H1 (cell line): ENCODE results near the gene PKIB. TPM values are rescaled to one million over a fixed set of nuclear protein-coding genes. Genes with fewer than 3 reads are reported as not detected.

Experiments used
- CTCF ChIA-PET: fragments of 300-600 bp; sonication (Branson Sonifier 250); formaldehyde crosslinking; loops from one replicate; lab custom pipeline; 2021; ENCODE audit not compliant: partially characterized antibody; lab: Charles Lee
- POLR2A ChIA-PET: fragments of 300-600 bp; sonication (Branson Sonifier 250); formaldehyde crosslinking; loops from one replicate; lab custom pipeline; 2021; ENCODE audit warnings: inconsistent platforms; ENCODE audit not compliant: partially characterized antibody; lab: Charles Lee
- DNase-seq, 2 experiments: peaks; one replicate each; pipeline versions ENCODE4 v3.0.0 to v3.0.0-alpha.2; 2010 to 2022; ENCODE audit warnings: low spot score in 2 of 2, low read depth in 1 of 2, mixed read lengths in 1 of 2
- FAIRE-seq: peaks from 2 replicates; lab custom pipeline; 2011; peaks lifted over from hg19 to GRCh38; lab: Jason Lieb, UNC
- H2AFZ ChIP-seq: 2 replicates; pipeline ENCODE4 v1.8.1; 2012; ENCODE audit warnings: low read length, inconsistent platforms
- H2AK5ac ChIP-seq: 2 replicates; pipeline ENCODE4 v1.6.1; 2013; ENCODE audit warnings: low read depth, low read length
- H2BK120ac ChIP-seq: replicated peaks from 2 replicates; pipeline ENCODE3; 2013; ENCODE audit warnings: low read depth, low read length, inconsistent platforms
- H2BK12ac ChIP-seq: 2 replicates; pipeline ENCODE4 v1.6.1; 2013; ENCODE audit warnings: low read depth, low read length
- H2BK15ac ChIP-seq: 2 replicates; pipeline ENCODE4 v1.6.1; 2013; ENCODE audit warnings: low read length
- H2BK20ac ChIP-seq: 2 replicates; pipeline ENCODE4 v1.6.1; 2013; ENCODE audit warnings: low read length
- H2BK5ac ChIP-seq: 2 replicates; pipeline ENCODE4 v1.6.1; 2013; ENCODE audit warnings: low read depth, low read length
- H3K14ac ChIP-seq: 2 replicates; pipeline ENCODE4 v1.6.1; 2013; ENCODE audit warnings: inconsistent platforms; ENCODE audit not compliant: insufficient read length
- H3K18ac ChIP-seq: 2 replicates; pipeline ENCODE4 v1.6.1; 2013; ENCODE audit warnings: low read length; ENCODE audit errors: extremely low read depth
- H3K23ac ChIP-seq: 2 replicates; pipeline ENCODE4 v1.6.1; 2013; ENCODE audit warnings: inconsistent platforms; ENCODE audit not compliant: insufficient read length
- H3K23me2 ChIP-seq: 2 replicates; pipeline ENCODE4 v1.6.1; 2013; ENCODE audit warnings: low read depth, low read length
- H3K27ac ChIP-seq: 2 replicates; pipeline ENCODE4 v1.6.1; 2011; ENCODE audit warnings: low read depth, low read length, inconsistent platforms
- H3K27me3 ChIP-seq, 4 experiments: replicated peaks in 1 of 4; 1 replicate in 1 of 4; 2 replicates in 3 of 4; pipeline versions ENCODE4 v1.6.1 to v1.8.1; 2011 to 2013; ENCODE audit warnings: low read length in 3 of 4, mild to moderate bottlenecking in 3 of 4, inconsistent platforms in 2 of 4, mixed read lengths in 2 of 4, moderate library complexity in 1 of 4; ENCODE audit not compliant: control insufficient read depth in 3 of 4, insufficient read depth in 3 of 4; ENCODE audit errors: extremely low read depth in 1 of 4
- H3K36me3 ChIP-seq, 4 experiments: 2 replicates each; pipeline versions ENCODE4 v1.6.1 to v1.8.1; 2011 to 2013; ENCODE audit warnings: mild to moderate bottlenecking in 4 of 4, low read length in 3 of 4, moderate library complexity in 2 of 4, control low read depth in 1 of 4, inconsistent platforms in 1 of 4; ENCODE audit not compliant: insufficient read depth in 4 of 4, control insufficient read depth in 2 of 4
- H3K4ac ChIP-seq: replicated peaks from 2 replicates; pipeline ENCODE3; 2013; ENCODE audit warnings: low read length, low read depth, mixed read lengths, inconsistent platforms; ENCODE audit not compliant: insufficient read length
- H3K4me1 ChIP-seq, 4 experiments: replicated peaks in 1 of 4; 1 replicate in 1 of 4; 2 replicates in 3 of 4; pipeline versions ENCODE4 v1.6.1 to v1.8.1; 2011 to 2013; ENCODE audit warnings: low read length in 3 of 4, inconsistent platforms in 2 of 4, mixed read lengths in 1 of 4; ENCODE audit not compliant: insufficient read depth in 4 of 4, control insufficient read depth in 3 of 4
- H3K4me2 ChIP-seq, 2 experiments: 2 replicates each; pipeline versions ENCODE4 v1.6.1 to v1.8.1; 2011 to 2013; ENCODE audit warnings: low read depth in 2 of 2, low read length in 2 of 2, control low read depth in 1 of 2, inconsistent platforms in 1 of 2, mild to moderate bottlenecking in 1 of 2; ENCODE audit not compliant: insufficient read depth in 1 of 2
- H3K4me3 ChIP-seq, 4 experiments: fragments of 200-600, 300-600 bp in 1 of 4; sonication (generic), shearing (Covaris generic), sonication (Bioruptor Twin) in 1 of 4; 2 replicates each; pipeline versions ENCODE4 v1.5.1 to v1.8.1; 2011 to 2016; ENCODE audit warnings: low read length in 4 of 4, low read depth in 3 of 4, control low read depth in 2 of 4, inconsistent platforms in 2 of 4, mild to moderate bottlenecking in 2 of 4, mixed read lengths in 1 of 4, moderate library complexity in 1 of 4; ENCODE audit not compliant: insufficient read depth in 2 of 4; ENCODE audit errors: extremely low read depth in 1 of 4
- H3K56ac ChIP-seq: replicated peaks from 2 replicates; pipeline ENCODE3; 2013; ENCODE audit warnings: low read depth, mild to moderate bottlenecking, mixed read lengths, low read length, inconsistent platforms; ENCODE audit not compliant: insufficient read length
- H3K79me1 ChIP-seq: 2 replicates; pipeline ENCODE4 v1.6.1; 2013; ENCODE audit warnings: low read depth, low read length, control low read depth
- H3K79me2 ChIP-seq, 2 experiments: 2 replicates each; pipeline versions ENCODE4 v1.6.1 to v1.8.1; 2012 to 2013; ENCODE audit warnings: low read length in 2 of 2, mild to moderate bottlenecking in 2 of 2, inconsistent platforms in 1 of 2; ENCODE audit not compliant: insufficient read depth in 2 of 2, control insufficient read depth in 1 of 2
- H3K9ac ChIP-seq, 4 experiments: replicated peaks in 1 of 4; 1 replicate in 1 of 4; 2 replicates in 3 of 4; pipeline versions ENCODE4 v1.6.1 to v1.8.1; 2011 to 2013; ENCODE audit warnings: low read depth in 3 of 4, low read length in 3 of 4, control low read depth in 2 of 4, mild to moderate bottlenecking in 2 of 4, moderate library complexity in 2 of 4, inconsistent platforms in 1 of 4; ENCODE audit errors: extremely low read depth in 1 of 4
- H3K9me3 ChIP-seq, 2 experiments: 2 replicates each; pipeline versions ENCODE4 v1.6.1 to v1.8.1; 2012 to 2013; ENCODE audit warnings: mild to moderate bottlenecking in 2 of 2, moderate library complexity in 2 of 2, control low read depth in 1 of 2, inconsistent platforms in 1 of 2, low read depth in 1 of 2, low read length in 1 of 2, mixed read lengths in 1 of 2; ENCODE audit not compliant: insufficient read depth in 2 of 2
- H4K20me1 ChIP-seq, 2 experiments: replicated peaks in 1 of 2; 2 replicates each; pipeline versions ENCODE3 to v1.8.1; 2011 to 2013; ENCODE audit warnings: inconsistent platforms in 2 of 2, low read length in 2 of 2, mild to moderate bottlenecking in 1 of 2; ENCODE audit not compliant: insufficient read depth in 2 of 2, control insufficient read depth in 1 of 2
- H4K5ac ChIP-seq: 2 replicates; pipeline ENCODE4 v1.6.1; 2013; ENCODE audit warnings: low read length, low read depth, mixed read lengths, inconsistent platforms; ENCODE audit not compliant: insufficient read length
- H4K8ac ChIP-seq: 2 replicates; pipeline ENCODE4 v1.8.0; 2013; ENCODE audit warnings: mild to moderate bottlenecking, moderate library complexity, low read length, inconsistent platforms; ENCODE audit not compliant: insufficient read depth; ENCODE audit errors: extremely low read depth
- H4K91ac ChIP-seq: replicated peaks from 2 replicates; pipeline ENCODE3; 2013; ENCODE audit warnings: low read length, mixed read lengths, inconsistent platforms; ENCODE audit not compliant: insufficient read length
- ASH2L ChIP-seq: fragments of 200-600, 300-600 bp; sonication (generic); IDR thresholded peaks from one replicate; pipeline ENCODE4 v1.7.1; 2017; ENCODE audit warnings: low read length
- BRCA1 ChIP-seq: IDR thresholded peaks from 2 replicates; pipeline ENCODE4 v1.6.1; 2012; ENCODE audit warnings: low read depth, low read length, improper control_type of control experiment
- HDAC2 ChIP-seq, 2 experiments: fragments of 300-600 bp in 1 of 2; sonication (generic) in 1 of 2; IDR thresholded peaks; 2 replicates each; pipeline ENCODE4 v1.6.1; 2011 to 2012; ENCODE audit warnings: low read depth in 2 of 2, low read length in 2 of 2, mild to moderate bottlenecking in 2 of 2, moderate library complexity in 2 of 2, borderline replicate concordance in 1 of 2, inconsistent platforms in 1 of 2
- NANOG ChIP-seq: IDR thresholded peaks from 2 replicates; pipeline ENCODE4 v1.6.1; 2011; ENCODE audit warnings: low read length, low read depth, mild to moderate bottlenecking, inconsistent platforms; ENCODE audit not compliant: insufficient read depth, poor library complexity, severe bottlenecking
- PHF8 ChIP-seq: fragments of 200-600 bp; sonication (generic); conservative IDR thresholded peaks from 2 replicates; pipeline ENCODE4 v1.7.1; 2012; ENCODE audit warnings: low read depth, mild to moderate bottlenecking, inconsistent platforms, low read length, moderate library complexity
- RAD21 ChIP-seq, 2 experiments: IDR thresholded peaks in 1 of 2; conservative IDR thresholded peaks in 1 of 2; 2 replicates each; pipeline ENCODE4 v1.6.1; 2011; ENCODE audit warnings: low read depth in 2 of 2, low read length in 2 of 2, improper control_type of control experiment in 1 of 2, inconsistent platforms in 1 of 2, mild to moderate bottlenecking in 1 of 2, moderate library complexity in 1 of 2
- RFX5 ChIP-seq: IDR thresholded peaks from 2 replicates; pipeline ENCODE4 v1.6.1; 2011; ENCODE audit warnings: low read depth, low read length, improper control_type of control experiment, borderline replicate concordance
- WGBS, 2 experiments: shearing (Covaris generic) in 1 of 2; methylation state at CpG; one replicate each; pipeline versions ENCODE4 v1.1.6 to v1.1.7; 2013 to 2015; ENCODE audit warnings: low lambda C conversion rate in 2 of 2, mixed read lengths in 2 of 2, inconsistent platforms in 1 of 2, low coverage in 1 of 2, missing lambda C conversion rate in 1 of 2; ENCODE audit not compliant: insufficient replicate concordance in 2 of 2, insufficient coverage in 1 of 2, insufficient read length in 1 of 2; ENCODE audit errors: extremely low coverage in 1 of 2, missing lambda C conversion rate in 1 of 2; 5-methylcytosine and 5-hydroxymethylcytosine counted together
- polyA plus RNA-seq, 7 experiments: library from polyadenylated mRNA; depleted of rRNA in 3 of 7; stranded (reverse) in 5 of 7; unstranded in 2 of 7; fragments of >200 nt in 5 of 7; fragments of 200-250 nt in 2 of 7; gene quantifications; 1 replicate in 5 of 7; 2 replicates in 1 of 7; 4 replicates in 1 of 7; pipeline versions ENCODE4 v1.2.1 to v1.2.3, GENCODE V29; 2011 to 2013; ENCODE audit warnings: missing spikeins in 2 of 7, mixed read lengths in 2 of 7
- total RNA-seq: library from RNA; stranded (reverse); fragmentation: NEBNext Ultra II Directional; extraction: Animal tissue kit (Norgen Biotek cat#: 25700); gene quantifications from 2 replicates; pipeline ENCODE4 v1.2.1, GENCODE V29; 2021

PKIB gene
- total and polyA plus RNA-seq, 2 of the 8 experiments (the other 6 are each of a cell fraction or from before 2014, with no cell fraction given), result 13.5 to 73.3 TPM

GRCh38 chr6:122751326-122751725, 141.1 kb downstream of the PKIB start:
- Histone ChIP-seq H2AK5ac (no peak overlapping the region), H4K8ac (no peak overlapping the region), H3K9me3 (peaks cover 3% of the 10 kb centered on the region in 2 experiments; a peak in 1 of 4 replicates), H2BK15ac (no peak overlapping the region), H3K4me1 (peaks cover 0 to 4% (median 1%) of the 10 kb centered on the region in 4 experiments; a peak in 1 of 7 replicates), H4K20me1 (no peaks in the 10 kb centered on the region), H3K23me2 (no peaks in the 10 kb centered on the region), H2BK20ac (no peak overlapping the region), H2BK5ac (no peak overlapping the region), H3K27ac (no peak overlapping the region), H3K36me3 (no peaks in the 10 kb centered on the region), H3K56ac (no peak overlapping the region), H2BK12ac (no peak overlapping the region), H3K79me2 (no peaks in the 10 kb centered on the region), H3K4me2 (no peak overlapping the region), H3K79me1 (no peaks in the 10 kb centered on the region), H3K4me3 (no peak overlapping the region), H3K27me3 (0 out of 7 replicates have a peak, but pooled peaks cover 0 to 1% (median 0%) of the 10 kb centered on the region in 4 experiments)
- 75% methylated on average over 3 of the region's 3 CpGs; no CpG with 5 or more reads in 1 of the 2 experiments for WGBS, 2 experiments
- ChIA-PET POLR2A (no interaction called here), CTCF (interaction anchor here (0.8 to 3.8 kb wide), 4 partner anchors 10 to 99 kb away, joined by 3 to 18 read pairs (median 3); no protein-coding TSS in a partner anchor)
- TF ChIP-seq RFX5 (no peak), BRCA1 (no peak), PHF8 (no peak), NANOG (no peak), ASH2L (no peak), HDAC2 (IDR thresholded peaks at IDR 0.05; ENCODE audit: borderline replicate concordance in 1 of 2, low read depth in 2 of 2, low read length in 2 of 2) (no peak), RAD21 (IDR thresholded peaks at IDR 0.05 in 1 of 2, conservative IDR thresholded peaks at IDR 0.05 in 1 of 2; ENCODE audit: low read depth in 2 of 2, low read length in 2 of 2) (no peak)
- TF ChIP-seq, all 59 proteins: peak for 0
- H2AFZ ChIP-seq, result 0 out of 2 replicates have a peak overlapping the region, but pooled peaks have one; percentile 64
- no peak overlapping the region for H3K18ac ChIP-seq
- no peak overlapping the region for H3K4ac ChIP-seq
- H4K5ac ChIP-seq, result no peak overlapping the region
- no peak overlapping the region for H4K91ac ChIP-seq
- no peak overlapping the region for H3K14ac ChIP-seq
- no peak overlapping the region for H3K23ac ChIP-seq
- no peak for DNase-seq
- no peak for FAIRE-seq
- no peak overlapping the region for H3K9ac ChIP-seq
- no peak overlapping the region for H2BK120ac ChIP-seq
